RWPE1 (cell line): ENCODE results near the gene ABR.

Source experiments
- CTCF ChIA-PET: fragments of 350-600 bp; sonication (Branson Sonifier 250); formaldehyde crosslinking; extraction: SDS; loops from one replicate; lab custom pipeline; 2021; lab: Yijun Ruan, JAX
- POLR2A ChIA-PET: fragments of 400-600 bp; formaldehyde crosslinking; extraction: SDS; loops from one replicate; lab custom pipeline; 2020; ENCODE audit warnings: antibody characterized with exemption; ENCODE audit not compliant: low non-redundant PET; lab: Yijun Ruan, JAX
- DNase-seq: peaks from one replicate; pipeline ENCODE4 v3.0.0; 2012; ENCODE audit warnings: low spot score
- H3K27ac ChIP-seq: fragments of 450-650 bp; 2 replicates; pipeline ENCODE4 v1.5.1; 2017
- CTCF ChIP-seq: fragments of 450-650 bp; conservative IDR thresholded peaks from 2 replicates; pipeline ENCODE4 v1.5.1; 2017; ENCODE audit warnings: low read depth, mild to moderate bottlenecking

Gene ABR

GRCh38 chr17:1165836-1166235 lies 13.9 kb downstream of the ABR start:
- POLR2A ChIA-PET, result no interaction called here
- TF ChIP-seq CTCF, result no peak
- CTCF ChIA-PET, result interaction anchor here (0.6 to 1.6 kb wide), 3 partner anchors 9 to 107 kb away, joined by 3 to 7 read pairs (median 4); no protein-coding TSS in a partner anchor

GRCh38 chr17:1164935-1165556 lies 14.7 kb downstream of the ABR start:
- TF ChIP-seq CTCF, result no peak
- DNase-seq, result no peak
- ChIA-PET CTCF (interaction anchor here (0.6 to 1.1 kb wide), 4 partner anchors 17 to 466 kb away, joined by 3 to 5 read pairs (median 3); no protein-coding TSS in a partner anchor), POLR2A (no interaction called here)
- H3K27ac ChIP-seq, result no peak overlapping the region

More at GRCh38 chr17:1165836-1166235, 13.9 kb downstream of the ABR start:
- DNase-seq, result no peak
- no peak overlapping the region for H3K27ac ChIP-seq

GRCh38 chr17:1162116-1162855 lies 17.5 kb downstream of the ABR start:
- POLR2A ChIA-PET, result interaction anchor here (0.7 kb wide), 1 partner anchor 92 kb away, joined by 8 read pairs; no protein-coding TSS in a partner anchor
- DNase-seq, result no peak
- CTCF ChIA-PET, result no interaction called here

GRCh38 chr17:1160591-1161390 lies 19.0 kb downstream of the ABR start:
- no peak for DNase-seq
- POLR2A ChIA-PET, result no interaction called here
- CTCF ChIA-PET, result no interaction called here
- no peak overlapping the region for H3K27ac ChIP-seq
- no peak for TF ChIP-seq CTCF

More at GRCh38 chr17:1162116-1162855, 17.5 kb downstream of the ABR start:
- no peak overlapping the region for H3K27ac ChIP-seq
- TF ChIP-seq CTCF, result no peak

GRCh38 chr17:1159431-1160180 lies 20.2 kb downstream of the ABR start:
- ChIA-PET POLR2A (no interaction called here), CTCF (no interaction called here)
- H3K27ac ChIP-seq, result no peak overlapping the region
- no peak for DNase-seq
- no peak for TF ChIP-seq CTCF
